ENCODE measurements around the gene CLDN22. TPM values are rescaled to one million over a fixed set of nuclear protein-coding genes. Genes with fewer than 3 reads are reported as not detected.

CLDN22 gene
- polyA plus RNA-seq, 2 of the 4 experiments (the other 2 are of a cell fraction): not detected

- ChIA-PET CTCF (no interaction called here), POLR2A (no interaction called here)
- Histone ChIP-seq H3K4me3 (no peak overlapping the region), H3K4me2 (no peak overlapping the region), H3K4me1 (no peaks in the 10 kb centered on the region), H3K27ac (no peak overlapping the region), H3K9me3 (no peaks in the 10 kb centered on the region)
- 87% methylated on average over 10 of the region's 10 CpGs for WGBS (ENCODE audit: missing lambda C conversion rate)
- ATAC-seq (no peak), DNase-seq (ENCODE audit: low read depth in 1 of 2, low spot score in 1 of 2) (no peak), FAIRE-seq (no peak)
- TF ChIP-seq POLR2A (IDR thresholded peaks at IDR 0.05; ENCODE audit: low read length): no peak
- no peak for TF ChIP-seq ATOH8 (CRISPR knock-in tag; IDR thresholded peaks at IDR 0.05; ENCODE audit: low read depth)
These were observed 24.4 kb downstream of the CLDN22 start for GRCh38 chr4:183295711-183296110.

GRCh38 chr4:183291070-183291469 lies 29.0 kb downstream of the CLDN22 start:
- ChIA-PET POLR2A (no interaction called here), CTCF (no interaction called here)
- no peak for ATAC-seq
- no peak overlapping the region for H3K4me3 ChIP-seq
- H3K4me2 ChIP-seq: no peak overlapping the region
- no peaks in the 10 kb centered on the region for H3K9me3 ChIP-seq
- no peak for DNase-seq (ENCODE audit: low read depth in 1 of 2, low spot score in 1 of 2)
- 92% methylated on average over 2 of the region's 2 CpGs for WGBS (ENCODE audit: missing lambda C conversion rate)
- H3K27ac ChIP-seq: no peak overlapping the region
- TF ChIP-seq HOXB5 (CRISPR knock-in tag; IDR thresholded peaks at IDR 0.05) (no peak), NPAS2 (CRISPR knock-in tag; IDR thresholded peaks at IDR 0.05; ENCODE audit: borderline replicate concordance) (no peak), CTCF (IDR thresholded peaks at IDR 0.05) (no peak), MAX (IDR thresholded peaks at IDR 0.05) (no peak), FOXS1 (CRISPR knock-in tag; IDR thresholded peaks at IDR 0.05) (no peak), MYC (IDR thresholded peaks at IDR 0.05; ENCODE audit: borderline replicate concordance, low read length) (no peak), ATOH8 (CRISPR knock-in tag; IDR thresholded peaks at IDR 0.05; ENCODE audit: low read depth) (no peak), KDM1A (IDR thresholded peaks at IDR 0.05; ENCODE audit: low read depth) (no peak), SMC3 (IDR thresholded peaks at IDR 0.05) (no peak), PHF8 (IDR thresholded peaks at IDR 0.05; ENCODE audit: borderline replicate concordance, low read depth) (no peak), REST (IDR thresholded peaks at IDR 0.05) (no peak), EP300 (IDR thresholded peaks at IDR 0.05) (no peak), ZNF302 (CRISPR knock-in tag; IDR thresholded peaks at IDR 0.05) (no peak), CHD2 (IDR thresholded peaks at IDR 0.05; ENCODE audit: low read length, partially characterized antibody) (no peak), ZFP36 (IDR thresholded peaks at IDR 0.05; ENCODE audit: borderline replicate concordance, partially characterized antibody) (no peak), RNF2 (IDR thresholded peaks at IDR 0.05; ENCODE audit: borderline replicate concordance, low read depth) (no peak), ESRRA (IDR thresholded peaks at IDR 0.05; ENCODE audit: borderline replicate concordance, low read length) (no peak)
- peaks cover 9% of the 10 kb centered on the region; the same call in 1 of the 3 replicates for H3K4me1 ChIP-seq
- FAIRE-seq: no peak
